ENCODE data around the gene LIPC. TPM values are rescaled to one million over a fixed set of nuclear protein-coding genes. Genes with fewer than 3 reads are reported as not detected.

The LIPC gene
- total and polyA plus RNA-seq, 9 of the 15 experiments (the other 6 are each of a cell fraction or from before 2014, with no cell fraction given): 0.07 to 0.41 (median 0.11) TPM; not detected in 2

GRCh38 chr15:58465866-58466517 lies 34.2 kb downstream of the LIPC start:
- Histone ChIP-seq H3K9ac (ENCODE audit: insufficient read depth in 1 of 2, low read depth in 2 of 2, low read length in 2 of 2) (no peak overlapping the region), H2AFZ (ENCODE audit: low read depth, low read length) (no peak overlapping the region), H3K27me3 (ENCODE audit: control insufficient read depth in 2 of 2, insufficient read depth in 2 of 2, low read length in 2 of 2) (no peaks in the 10 kb centered on the region), H3K4me1 (replicated peaks in 1 of 2; ENCODE audit: control insufficient read depth in 2 of 2, insufficient read depth in 2 of 2, low read length in 2 of 2) (peaks cover 5 to 9% of the 10 kb centered on the region in 2 experiments; a peak in 3 of 5 replicates), H4K20me1 (replicated peaks; ENCODE audit: control insufficient read depth, insufficient read depth, low read length) (no peaks in the 10 kb centered on the region), H3K4me3 (no peak overlapping the region), H3K36me3 (ENCODE audit: control insufficient read depth, insufficient read depth, low read length) (no peaks in the 10 kb centered on the region), H3K79me2 (ENCODE audit: control insufficient read depth, insufficient read depth, low read length) (no peaks in the 10 kb centered on the region), H3K4me2 (ENCODE audit: insufficient read depth, low read length) (no peak overlapping the region), H3K9me1 (ENCODE audit: control insufficient read depth, insufficient read depth, low read length) (no peaks in the 10 kb centered on the region), H3K27ac (ENCODE audit: extremely low read depth, low read depth, low read length) (no peak overlapping the region), H3K9me3 (replicated peaks; ENCODE audit: control insufficient read depth, insufficient read depth, low read depth, low read length) (no peaks in the 10 kb centered on the region)
- in situ Hi-C loops (cut with MboI): no loop called here
- FAIRE-seq: no peak
- no TSS peak for BruUV-seq (replicated peaks)
- 18% methylated on average over 7 of the region's 7 CpGs for WGBS (ENCODE audit: insufficient coverage, low coverage, missing lambda C conversion rate)
- CTCF ChIA-PET (ENCODE audit: low intra/inter-chr PET ratio): no interaction called here
- POLR2A ChIA-PET: interaction anchor here (0.6 kb wide), 1 partner anchor 74 kb away, joined by 3 read pairs; no protein-coding TSS in a partner anchor
- no peak for DNase-seq (ENCODE audit: extremely low read depth in 1 of 4, low spot score in 3 of 4)
- peak; percentile 38; the same call in 1 of the 2 replicates for TF ChIP-seq ATF3 (IDR thresholded peaks at IDR 0.05)
- TF ChIP-seq ATF3 (CRISPR knock-in tag; conservative IDR thresholded peaks at IDR 0.05): no peak
- peak; percentile 75 for TF ChIP-seq TFE3 (CRISPR knock-in tag; IDR thresholded peaks at IDR 0.05)
- no peak for TF ChIP-seq MEF2D (tag; conservative IDR thresholded peaks at IDR 0.05; ENCODE audit: low read depth)
- no peak for TF ChIP-seq ELF1 (tag; IDR thresholded peaks at IDR 0.05)
- TF ChIP-seq KAT8 (IDR thresholded peaks at IDR 0.05; ENCODE audit: low read depth): no peak
- peak; percentile 38; the same call in 1 of the 2 replicates for TF ChIP-seq FOSL1 (tag; conservative IDR thresholded peaks at IDR 0.05)
- TF ChIP-seq CBX3 (IDR thresholded peaks at IDR 0.05; ENCODE audit: borderline replicate concordance in 1 of 2, low read length in 2 of 2): no peak
- no peak for TF ChIP-seq ZSCAN32 (CRISPR knock-in tag; IDR thresholded peaks at IDR 0.05)
- TF ChIP-seq ZNF282 (CRISPR knock-in tag; IDR thresholded peaks at IDR 0.05): no peak
- no peak for TF ChIP-seq CBX8 (IDR thresholded peaks at IDR 0.05; ENCODE audit: borderline replicate concordance, extremely low read depth, low read depth, low read length, poor library complexity, severe bottlenecking)
- TF ChIP-seq ZNF780A (CRISPR knock-in tag; IDR thresholded peaks at IDR 0.05): no peak
- TF ChIP-seq PATZ1 (CRISPR knock-in tag; IDR thresholded peaks at IDR 0.05; ENCODE audit: borderline replicate concordance): no peak
- intact Hi-C loops (cut with micrococcal nuclease): no loop called here
- ATAC-seq: no peak
